ENCODE results near the gene SPTBN1.

SPTBN1 gene

DNA sequence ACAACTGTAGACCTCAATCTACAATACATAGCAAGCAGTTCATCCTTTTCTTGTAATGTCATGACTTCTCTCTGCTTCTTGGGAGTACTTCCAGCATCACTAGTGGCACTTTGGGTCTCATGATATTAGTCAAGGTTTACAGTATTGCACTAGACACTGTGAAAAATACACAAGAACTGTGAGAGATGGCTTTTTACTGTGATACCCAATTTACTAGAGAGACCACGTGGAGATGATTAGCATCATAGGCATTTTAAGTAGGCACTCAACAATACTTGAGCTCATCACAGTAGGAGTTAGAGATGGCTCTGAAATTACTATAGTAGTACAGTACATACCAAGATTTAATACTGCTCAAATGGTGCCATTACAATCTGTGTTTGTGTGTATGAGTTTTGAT lies 154.6 kb downstream of the SPTBN1 start:
- DNase-seq (ENCODE audit: low read depth in 2 of 2) = no peak

DNA sequence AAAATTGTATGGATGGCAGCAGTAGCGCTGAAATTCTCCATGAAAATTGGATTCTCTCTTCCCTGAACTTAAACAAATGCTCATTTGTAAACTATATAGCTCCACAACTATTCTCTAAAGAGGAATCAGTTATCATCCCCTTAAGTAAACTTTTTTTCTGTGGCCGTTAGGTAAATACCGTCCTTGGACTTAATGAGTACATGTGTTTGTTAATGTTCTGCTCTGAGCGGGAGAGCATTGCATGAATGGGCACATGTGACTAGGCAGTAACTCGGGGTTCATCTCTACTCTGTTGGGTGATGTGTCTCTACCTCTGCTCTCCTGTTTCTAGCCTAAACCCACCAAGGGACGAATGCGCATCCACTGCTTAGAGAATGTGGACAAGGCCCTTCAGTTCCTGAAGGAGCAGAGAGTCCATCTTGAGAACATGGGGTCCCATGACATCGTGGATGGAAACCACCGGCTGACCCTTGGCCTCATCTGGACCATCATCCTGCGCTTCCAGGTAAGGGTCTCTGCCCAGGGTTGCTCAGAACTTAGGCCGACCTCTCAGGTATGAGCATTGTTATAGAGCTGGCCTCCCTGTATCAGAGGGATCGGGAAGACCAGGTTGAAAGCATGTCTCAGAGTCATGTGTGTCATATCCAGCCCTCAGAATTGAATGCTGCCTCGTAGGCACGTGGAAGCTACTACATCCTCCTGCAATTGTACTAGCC lies 155.9 kb downstream of the SPTBN1 start:
- no peak for DNase-seq (ENCODE audit: low read depth in 2 of 2)

DNA sequence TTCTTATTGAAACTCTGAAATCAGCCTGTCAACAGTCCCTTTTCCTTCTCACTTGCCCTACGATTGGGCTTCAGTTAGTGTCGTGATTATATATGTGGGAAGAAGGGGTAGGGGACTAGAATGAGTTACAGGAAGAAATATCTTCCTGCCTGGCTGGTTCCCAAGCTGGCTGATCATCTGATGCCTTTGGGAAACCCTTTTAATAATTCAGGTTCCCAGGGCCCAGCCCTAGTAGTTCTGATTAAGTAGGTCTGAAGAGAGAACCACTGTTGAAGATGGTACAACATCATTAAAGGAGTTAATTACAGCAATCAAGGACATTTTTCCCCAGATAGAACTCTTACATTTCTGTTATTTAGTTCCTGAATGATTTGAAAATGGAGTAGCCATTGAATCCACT lies 157.3 kb downstream of the SPTBN1 start:
- no peak for DNase-seq (ENCODE audit: low read depth in 2 of 2)

DNA sequence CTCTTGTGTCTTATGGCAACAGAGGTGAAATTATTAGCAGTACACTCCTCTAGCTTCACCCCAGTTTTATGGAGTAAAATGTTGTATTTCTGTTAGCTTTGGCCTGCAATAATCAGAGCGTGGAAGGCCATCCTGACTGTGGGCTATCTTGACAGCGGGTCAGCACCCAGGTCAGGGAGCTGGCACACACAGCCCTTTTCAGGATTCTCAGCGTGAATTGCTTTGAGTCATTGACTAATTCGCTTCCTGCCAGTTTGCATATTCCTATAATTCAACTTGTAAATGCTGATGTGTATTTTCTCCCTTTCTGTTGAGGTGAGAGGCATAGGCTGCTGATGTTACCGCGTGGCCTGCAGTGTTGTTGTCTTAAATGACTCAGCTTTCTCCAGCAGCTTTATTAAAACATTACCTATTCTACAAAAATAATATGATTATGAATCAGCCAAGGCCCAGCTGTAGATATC lies 157.7 kb downstream of the SPTBN1 start:
- DNase-seq (ENCODE audit: low read depth in 2 of 2) = no peak

DNA sequence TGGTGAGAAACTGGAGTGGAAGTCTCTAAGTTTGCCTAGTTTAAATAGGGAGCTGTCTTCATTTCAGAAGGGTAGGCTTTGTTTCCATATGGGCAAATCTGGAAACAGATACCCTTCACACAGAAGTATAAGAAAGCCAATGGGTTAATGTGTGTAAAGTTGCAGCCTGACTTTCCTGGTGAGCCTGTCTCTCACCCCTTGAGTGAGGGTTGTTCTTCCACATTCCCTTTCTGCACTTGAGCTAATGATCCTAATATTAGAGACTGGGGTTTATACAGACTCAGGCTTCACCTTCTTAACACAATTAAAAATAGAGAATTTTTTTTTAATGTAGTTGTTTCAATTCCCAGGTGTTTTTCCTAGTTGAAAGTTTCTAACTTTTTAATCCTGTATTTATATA lies 158.7 kb downstream of the SPTBN1 start:
- DNase-seq (ENCODE audit: low read depth in 2 of 2) = no peak

DNA sequence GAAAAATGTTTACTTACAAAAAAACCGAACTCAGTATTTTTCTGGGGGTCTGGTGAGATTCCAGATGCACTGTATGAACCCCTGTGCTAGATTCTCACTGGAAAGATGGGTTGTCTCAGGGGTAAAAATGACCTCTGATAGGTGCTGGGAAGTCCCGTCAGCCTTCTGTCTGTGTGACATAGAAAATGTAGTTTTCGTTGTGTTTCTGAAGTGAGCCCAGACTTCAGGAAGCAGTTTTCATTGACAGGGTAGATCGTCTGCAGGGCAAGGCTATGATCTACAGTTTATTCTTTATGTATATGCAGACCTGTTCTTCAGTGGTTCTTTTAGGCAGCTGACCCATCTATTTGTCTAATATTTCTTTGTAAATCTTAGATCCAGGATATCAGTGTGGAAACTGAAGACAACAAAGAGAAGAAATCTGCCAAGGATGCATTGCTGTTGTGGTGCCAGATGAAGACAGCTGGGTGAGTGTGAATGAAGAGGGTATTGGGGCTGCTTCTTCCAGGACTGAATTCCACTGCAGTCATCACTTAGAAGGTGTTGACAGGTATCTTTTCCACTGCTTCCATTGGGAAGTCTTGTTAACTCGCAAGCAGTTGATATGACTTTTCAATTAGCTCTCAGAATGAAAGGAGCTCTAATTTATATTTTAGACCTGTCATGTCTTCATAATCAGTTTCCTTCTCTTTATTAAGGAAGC lies 159.9 kb downstream of the SPTBN1 start:
- no peak for DNase-seq (ENCODE audit: low read depth in 2 of 2)

DNA sequence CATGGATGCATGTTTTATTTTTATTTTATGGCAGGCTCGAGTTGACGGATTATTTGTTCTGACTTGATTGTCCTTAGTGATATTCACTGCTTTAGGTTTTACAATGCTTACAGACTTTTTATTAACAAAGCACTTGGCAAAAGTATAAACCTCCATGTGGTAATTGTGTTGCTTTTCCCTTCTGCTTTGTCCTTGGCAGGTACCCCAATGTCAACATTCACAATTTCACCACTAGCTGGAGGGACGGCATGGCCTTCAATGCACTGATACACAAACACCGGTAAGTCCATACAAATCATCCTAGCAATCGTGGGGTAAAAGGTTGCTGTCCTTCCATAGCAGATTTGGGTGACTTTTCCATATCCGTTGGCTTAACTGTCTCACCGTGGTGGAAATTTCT lies 161.3 kb downstream of the SPTBN1 start:
- no peak for DNase-seq (ENCODE audit: low read depth in 2 of 2)

DNA sequence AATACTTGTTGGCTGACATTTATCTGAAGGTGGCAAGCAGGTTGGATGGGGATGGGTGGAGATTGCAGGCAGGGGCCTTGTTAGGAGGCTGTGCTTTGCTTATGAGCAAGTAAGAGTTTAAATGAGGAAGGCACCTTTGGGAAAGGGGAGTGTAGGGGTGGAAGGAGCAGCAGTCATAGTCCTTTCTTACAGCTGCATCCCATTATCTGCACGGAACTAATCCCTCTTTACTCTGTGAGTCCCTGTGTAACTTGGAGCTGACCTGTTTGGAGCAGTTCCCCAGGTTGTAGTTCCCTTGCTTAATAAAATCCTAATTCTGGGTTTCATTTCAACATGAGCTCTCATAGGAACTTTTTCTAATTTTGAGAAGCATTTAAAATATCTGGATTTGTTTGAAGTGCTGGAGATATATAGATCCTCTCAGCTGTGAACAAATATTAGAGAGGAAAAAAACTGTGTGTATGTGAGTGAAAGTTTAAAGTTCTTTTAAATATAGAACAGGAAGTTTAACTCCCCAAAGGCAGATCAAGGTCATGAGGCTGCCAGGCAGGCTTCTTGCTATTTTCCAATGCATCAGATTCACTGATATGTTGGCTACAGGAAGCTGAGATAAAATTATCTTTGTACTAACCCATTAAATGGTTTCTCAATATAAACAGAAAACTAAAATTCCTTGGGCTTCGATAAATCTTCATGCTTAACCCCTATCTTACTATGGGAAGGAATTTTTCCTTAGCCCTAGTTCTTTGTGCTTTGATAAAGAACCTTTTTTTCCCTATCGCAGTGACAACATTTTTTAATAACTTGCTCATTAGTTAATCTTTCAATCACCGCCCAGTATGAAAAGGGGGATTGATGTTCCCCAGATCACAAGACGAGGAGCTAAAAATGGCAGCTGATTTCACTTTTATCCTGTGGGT lies 162.8 kb downstream of the SPTBN1 start:
- DNase-seq (ENCODE audit: low read depth in 2 of 2) = no peak

DNA sequence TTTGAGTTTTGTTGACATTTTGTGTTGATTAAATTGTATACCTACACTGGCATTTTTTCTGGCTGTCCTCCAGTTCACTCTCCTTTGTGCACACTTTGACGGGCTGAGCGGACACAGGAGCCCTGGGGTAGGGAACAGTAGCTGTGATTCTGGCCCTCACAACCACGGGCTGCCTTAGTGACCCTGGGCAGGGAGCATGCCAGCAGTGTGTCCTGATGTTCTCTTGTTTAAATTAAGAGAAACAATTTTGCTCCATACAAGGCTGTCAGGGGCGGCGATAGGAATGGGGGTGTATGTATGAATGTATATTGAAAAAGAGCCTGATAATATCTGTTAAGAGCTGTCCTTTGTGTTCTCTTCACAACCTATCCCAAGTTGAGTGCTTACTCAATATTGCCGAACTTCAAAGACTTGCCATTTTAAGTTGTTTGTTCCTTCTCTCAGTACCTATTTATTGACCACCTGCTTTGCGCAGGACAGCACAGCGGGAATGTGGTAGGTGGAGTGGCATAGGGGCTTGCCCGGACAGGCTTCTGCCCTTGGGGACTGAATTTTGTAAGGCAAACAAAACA lies 163.6 kb downstream of the SPTBN1 start:
- no peak for DNase-seq (ENCODE audit: low read depth in 2 of 2)

DNA sequence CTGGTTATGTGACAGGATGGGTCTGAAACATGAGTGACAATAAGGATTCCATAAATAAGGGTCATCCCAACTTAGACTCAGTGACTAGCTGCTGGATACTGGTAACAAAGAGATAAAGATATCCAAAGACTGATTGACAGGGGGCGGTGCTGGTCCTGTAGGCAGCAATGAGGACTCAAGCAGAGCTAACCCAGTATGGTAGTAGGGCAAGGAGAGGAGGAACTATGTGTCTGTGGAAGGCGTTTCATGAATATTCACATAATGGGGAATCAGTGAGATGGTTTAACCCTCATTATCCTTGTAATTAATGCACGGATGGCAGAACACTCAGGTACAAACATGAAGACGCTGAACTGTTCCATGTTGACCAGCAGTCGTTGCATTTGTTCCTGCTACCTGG lies 164.8 kb downstream of the SPTBN1 start:
- DNase-seq (ENCODE audit: low read depth in 2 of 2) = no peak

DNA sequence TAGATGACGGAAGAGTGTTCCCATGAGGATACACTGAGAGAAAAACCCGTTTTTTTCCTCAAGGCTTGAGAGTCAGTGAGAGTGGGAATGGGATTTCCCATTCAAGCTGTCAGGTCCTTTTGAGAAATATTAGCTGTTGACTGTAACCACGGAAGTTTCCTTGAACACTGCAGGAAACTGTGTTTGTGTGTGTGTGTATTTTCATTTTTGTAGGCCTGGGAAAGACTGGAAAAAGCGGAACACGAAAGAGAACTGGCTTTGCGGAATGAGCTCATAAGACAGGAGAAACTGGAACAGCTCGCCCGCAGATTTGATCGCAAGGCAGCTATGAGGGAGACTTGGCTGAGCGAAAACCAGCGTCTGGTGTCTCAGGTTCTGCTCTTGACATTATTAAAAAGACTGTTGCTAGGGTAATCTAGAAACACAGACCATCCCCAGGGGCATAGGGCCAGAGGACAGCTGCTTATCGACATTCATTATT lies 168.5 kb downstream of the SPTBN1 start:
- no peak for DNase-seq (ENCODE audit: low read depth in 2 of 2)

DNA sequence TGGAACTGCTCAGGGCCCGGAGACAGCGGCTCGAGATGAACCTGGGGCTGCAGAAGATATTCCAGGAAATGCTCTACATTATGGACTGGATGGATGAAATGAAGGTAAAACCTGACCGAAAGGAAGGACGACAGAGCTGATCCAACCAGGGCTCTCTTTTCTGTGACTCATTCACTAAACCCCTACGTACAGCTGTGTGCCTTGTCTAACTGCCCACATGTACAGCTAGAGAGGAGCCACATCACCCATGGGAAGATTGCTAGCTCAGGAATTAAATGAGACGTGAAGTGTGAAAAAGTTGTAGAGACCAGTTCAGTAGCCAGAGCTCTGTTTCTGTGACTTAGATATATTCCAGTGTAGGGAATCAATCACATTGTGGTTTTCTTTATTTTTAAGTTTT lies 170.0 kb downstream of the SPTBN1 start:
- no peak for DNase-seq (ENCODE audit: low read depth in 2 of 2)

DNA sequence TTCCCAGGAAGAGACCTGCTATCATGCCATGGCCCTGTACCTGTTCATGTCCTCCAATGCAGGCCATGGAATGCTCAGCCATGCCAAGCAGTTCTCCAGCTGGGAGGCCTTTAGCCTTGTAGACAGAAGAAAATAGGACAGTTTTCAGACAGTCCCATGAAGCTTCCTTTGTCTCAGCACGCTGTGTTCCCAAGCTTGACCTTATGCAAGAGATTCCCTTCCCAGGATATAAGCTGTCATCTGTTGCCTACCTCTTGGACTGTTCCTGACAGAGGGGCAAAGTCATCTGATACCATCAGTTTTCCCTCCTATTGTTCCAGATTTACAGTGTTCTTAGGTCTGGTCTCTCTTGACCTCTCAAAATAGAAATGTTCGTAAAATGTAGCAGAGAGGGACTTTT lies 170.8 kb downstream of the SPTBN1 start:
- no peak for DNase-seq (ENCODE audit: low read depth in 2 of 2)

DNA sequence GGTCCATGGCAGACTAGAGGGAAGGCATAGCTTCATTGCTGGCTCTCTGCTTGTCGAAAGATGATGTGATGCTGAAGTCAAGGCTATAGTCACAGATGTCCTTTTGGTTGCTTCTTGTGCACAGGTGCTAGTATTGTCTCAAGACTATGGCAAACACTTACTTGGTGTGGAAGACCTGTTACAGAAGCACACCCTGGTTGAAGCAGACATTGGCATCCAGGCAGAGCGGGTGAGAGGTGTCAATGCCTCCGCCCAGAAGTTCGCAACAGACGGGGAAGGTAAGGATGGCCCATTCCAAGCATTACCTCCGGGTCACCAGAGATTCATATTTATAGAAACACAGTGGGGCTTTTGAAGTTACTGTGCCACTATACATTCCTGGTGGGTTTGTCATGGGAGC lies 171.8 kb downstream of the SPTBN1 start:
- DNase-seq (ENCODE audit: low read depth in 2 of 2) = no peak

DNA sequence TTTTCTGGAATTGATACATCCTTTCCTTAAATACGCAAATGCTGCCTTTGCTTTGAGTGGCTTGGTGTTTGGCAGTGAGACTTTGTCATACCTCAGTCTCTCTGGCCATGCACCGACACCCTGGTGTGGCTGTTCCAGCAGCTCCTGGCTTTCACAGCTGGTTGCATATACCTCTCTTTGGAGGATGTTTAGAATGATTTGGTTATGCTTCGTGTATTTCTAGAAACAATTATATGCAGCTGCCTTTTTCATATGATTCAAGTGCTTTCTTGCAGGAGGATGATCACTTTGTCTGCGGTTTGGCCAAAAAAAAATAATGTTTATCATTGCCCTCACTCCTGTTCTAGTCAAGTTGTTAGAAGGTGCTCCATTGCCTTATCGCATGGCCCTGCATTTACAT lies 172.3 kb downstream of the SPTBN1 start:
- no peak for DNase-seq (ENCODE audit: low read depth in 2 of 2)

DNA sequence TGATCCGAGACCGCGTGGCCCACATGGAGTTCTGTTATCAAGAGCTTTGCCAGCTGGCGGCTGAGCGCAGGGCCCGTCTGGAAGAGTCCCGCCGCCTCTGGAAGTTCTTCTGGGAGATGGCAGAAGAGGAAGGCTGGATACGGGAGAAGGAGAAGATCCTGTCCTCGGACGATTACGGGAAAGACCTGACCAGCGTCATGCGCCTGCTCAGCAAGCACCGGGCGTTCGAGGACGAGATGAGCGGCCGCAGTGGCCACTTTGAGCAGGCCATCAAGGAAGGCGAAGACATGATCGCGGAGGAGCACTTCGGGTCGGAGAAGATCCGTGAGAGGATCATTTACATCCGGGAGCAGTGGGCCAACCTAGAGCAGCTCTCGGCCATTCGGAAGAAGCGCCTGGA lies 172.8 kb downstream of the SPTBN1 start:
- DNase-seq (ENCODE audit: low read depth in 2 of 2) = no peak

DNA sequence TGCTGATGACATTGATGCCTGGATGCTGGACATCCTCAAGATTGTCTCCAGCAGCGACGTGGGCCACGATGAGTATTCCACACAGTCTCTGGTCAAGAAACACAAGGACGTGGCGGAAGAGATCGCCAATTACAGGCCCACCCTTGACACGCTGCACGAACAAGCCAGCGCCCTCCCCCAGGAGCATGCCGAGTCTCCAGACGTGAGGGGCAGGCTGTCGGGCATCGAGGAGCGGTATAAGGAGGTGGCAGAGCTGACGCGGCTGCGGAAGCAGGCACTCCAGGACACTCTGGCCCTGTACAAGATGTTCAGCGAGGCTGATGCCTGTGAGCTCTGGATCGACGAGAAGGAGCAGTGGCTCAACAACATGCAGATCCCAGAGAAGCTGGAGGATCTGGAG lies 173.3 kb downstream of the SPTBN1 start:
- DNase-seq (ENCODE audit: low read depth in 2 of 2) = no peak

DNA sequence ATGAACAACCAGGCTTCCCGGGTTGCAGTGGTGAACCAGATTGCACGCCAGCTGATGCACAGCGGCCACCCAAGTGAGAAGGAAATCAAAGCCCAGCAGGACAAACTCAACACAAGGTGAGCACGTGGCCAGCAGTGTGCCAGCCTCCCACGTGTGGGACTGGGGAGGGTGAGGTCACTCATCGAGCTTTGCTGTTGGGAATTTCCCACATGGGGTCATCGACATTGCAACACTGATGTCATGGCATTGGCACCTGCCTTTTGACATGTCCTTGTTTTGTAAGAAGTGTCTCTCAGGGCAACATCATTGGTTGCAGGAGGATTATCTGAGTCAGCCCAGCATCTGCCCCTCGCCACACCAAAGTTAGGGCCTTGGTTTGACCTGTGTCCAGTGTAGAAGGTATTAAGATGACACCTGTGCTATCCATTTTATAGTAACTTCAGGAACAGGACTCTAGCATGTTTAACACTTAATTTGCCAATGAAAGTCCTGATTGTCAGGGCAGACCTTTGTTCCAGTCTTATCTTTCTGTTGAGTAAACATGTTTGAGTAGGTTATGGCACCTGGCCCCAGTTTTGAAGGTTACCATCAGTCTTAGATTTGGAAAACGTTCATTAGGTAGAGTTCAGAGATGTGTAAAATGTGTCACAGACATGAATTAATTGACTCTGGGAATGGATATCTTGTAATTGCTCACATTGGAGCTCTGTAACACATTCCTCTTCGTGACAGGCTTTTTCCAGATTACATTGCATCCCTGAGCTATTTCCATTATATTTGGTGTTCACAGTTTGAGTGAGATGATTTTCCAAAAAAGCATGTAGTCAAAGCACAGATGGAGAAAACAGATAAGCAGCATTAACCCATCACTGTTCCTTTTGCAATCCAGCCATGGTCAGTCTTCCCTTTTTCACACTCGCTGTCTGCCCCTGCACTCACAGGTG lies 174.1 kb downstream of the SPTBN1 start:
- no peak for DNase-seq (ENCODE audit: low read depth in 2 of 2)

DNA sequence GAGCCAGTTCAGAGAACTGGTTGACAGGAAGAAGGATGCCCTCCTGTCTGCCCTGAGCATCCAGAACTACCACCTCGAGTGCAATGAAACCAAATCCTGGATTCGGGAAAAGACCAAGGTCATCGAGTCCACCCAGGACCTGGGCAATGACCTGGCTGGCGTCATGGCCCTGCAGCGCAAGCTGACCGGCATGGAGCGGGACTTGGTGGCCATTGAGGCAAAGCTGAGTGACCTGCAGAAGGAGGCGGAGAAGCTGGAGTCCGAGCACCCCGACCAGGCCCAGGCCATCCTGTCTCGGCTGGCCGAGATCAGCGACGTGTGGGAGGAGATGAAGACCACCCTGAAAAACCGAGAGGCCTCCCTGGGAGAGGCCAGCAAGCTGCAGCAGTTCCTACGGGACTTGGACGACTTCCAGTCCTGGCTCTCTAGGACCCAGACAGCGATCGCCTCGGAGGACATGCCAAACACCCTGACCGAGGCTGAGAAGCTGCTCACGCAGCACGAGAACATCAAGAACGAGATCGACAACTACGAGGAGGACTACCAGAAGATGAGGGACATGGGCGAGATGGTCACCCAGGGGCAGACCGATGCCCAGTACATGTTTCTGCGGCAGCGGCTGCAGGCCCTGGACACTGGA lies 174.9 kb downstream of the SPTBN1 start:
- no peak for DNase-seq (ENCODE audit: low read depth in 2 of 2)

DNA sequence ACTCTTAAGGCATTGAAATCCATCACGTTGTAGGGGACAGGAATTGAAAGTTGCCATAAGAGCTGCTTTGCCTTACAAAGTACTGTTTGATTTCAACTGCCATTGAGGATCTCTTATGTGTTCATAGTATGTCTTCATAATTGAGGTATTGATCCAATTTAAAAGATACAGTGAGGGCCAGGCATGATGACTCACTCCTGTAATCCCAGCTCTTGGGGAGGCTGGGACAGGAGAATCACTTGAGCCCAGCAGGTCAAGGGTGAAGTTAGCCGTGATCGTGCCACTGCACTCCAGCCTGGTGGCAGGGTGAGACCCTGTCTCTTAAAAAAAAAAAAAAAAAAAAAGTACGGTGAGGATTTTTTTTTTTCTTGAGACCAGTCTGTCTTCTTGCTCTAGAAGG lies 175.6 kb downstream of the SPTBN1 start:
- no peak for DNase-seq (ENCODE audit: low read depth in 2 of 2)
